GM21423 (cell line): ENCODE measurements around the gene CD58.

Experiments used
- ATAC-seq: cut with Tn5 transposase; IDR thresholded peaks from one replicate; pipeline ENCODE4 v1.9.1; 2021; ENCODE audit warnings: mild to moderate bottlenecking, moderate library complexity; ENCODE audit not compliant: unreplicated experiment

Gene CD58

GRCh38 chr1:116494353-116494692, 76.5 kb downstream of the CD58 start:
- no peak for ATAC-seq

- no peak for ATAC-seq
Measured at GRCh38 chr1:116493484-116494352, 77.1 kb downstream of the CD58 start.

- no peak for ATAC-seq
Measured at GRCh38 chr1:116493036-116493435, 77.8 kb downstream of the CD58 start.

GRCh38 chr1:116492358-116492811, 78.4 kb downstream of the CD58 start:
- no peak for ATAC-seq

DNA sequence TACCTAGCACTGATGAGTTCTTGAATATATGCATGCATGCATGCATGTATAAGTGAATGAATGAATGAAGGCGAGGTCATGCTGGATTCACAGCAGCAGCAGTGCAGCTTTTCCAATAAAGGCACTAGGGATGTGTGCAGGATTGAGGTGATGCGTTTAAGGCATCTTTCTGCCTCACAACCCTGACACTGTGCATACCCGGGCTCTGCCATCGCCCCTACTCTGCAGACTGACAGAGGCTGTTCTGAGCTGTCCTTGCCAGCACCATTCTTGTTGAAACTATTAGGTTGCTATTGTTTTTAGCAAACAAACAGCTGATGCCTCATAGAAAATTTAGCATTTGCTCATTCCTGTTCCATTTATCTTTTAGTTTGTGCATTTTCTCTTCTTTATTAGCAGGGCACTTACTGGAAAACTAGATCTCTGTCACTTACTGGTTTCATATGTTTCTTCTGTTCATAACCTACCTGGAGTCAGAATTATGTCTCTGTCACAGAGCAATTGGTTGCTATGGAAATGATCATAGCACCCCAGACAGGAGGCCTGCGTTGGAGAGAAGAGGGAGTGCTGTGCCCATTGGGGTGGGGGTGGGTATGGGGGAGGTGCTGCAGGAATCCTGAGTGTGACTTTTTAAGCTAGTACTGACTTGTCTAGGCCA, 79.0 kb downstream of the CD58 start:
- no peak for ATAC-seq

DNA sequence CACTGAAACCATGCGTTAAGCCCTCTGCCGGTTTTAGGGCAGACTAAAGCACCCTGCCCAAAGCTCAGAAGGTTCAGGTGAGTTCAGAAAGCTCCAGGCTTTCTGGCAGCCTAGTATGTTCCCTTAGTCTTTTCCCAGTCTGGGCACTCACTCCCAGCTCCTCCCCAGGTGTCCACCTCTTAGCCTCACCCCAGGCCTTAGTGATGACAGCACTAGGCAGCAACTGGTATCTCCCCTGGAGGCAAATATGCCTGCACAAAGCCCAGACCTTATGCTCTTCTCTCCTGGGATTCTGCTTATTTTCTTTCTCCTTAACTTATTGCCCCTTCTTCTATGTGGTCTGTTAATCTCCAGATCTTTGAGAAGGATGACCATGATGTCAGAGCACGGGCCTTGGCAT, 80.2 kb downstream of the CD58 start:
- ATAC-seq: no peak

- ATAC-seq: no peak
Measured at GRCh38 chr1:116489231-116489697, 81.6 kb downstream of the CD58 start.

DNA sequence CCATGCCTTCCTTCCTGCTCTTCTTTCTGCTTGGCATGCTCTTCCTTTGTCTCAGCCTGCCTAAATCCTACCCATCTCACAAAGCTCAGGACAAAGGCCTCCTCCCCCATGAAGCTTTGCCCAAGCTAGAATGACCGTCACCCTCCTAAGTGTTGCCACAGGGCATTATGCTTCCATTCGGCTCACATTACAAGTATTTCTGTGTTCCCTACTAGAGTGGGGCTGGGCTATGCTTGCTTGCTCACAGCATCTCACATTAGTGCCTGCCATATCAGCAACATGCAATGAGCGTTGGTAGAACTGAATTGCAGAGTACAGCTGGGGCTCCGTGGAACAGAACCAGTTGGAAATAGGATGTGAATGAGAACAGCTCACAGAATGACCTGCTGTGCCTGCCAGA, 82.8 kb downstream of the CD58 start:
- no peak for ATAC-seq

DNA sequence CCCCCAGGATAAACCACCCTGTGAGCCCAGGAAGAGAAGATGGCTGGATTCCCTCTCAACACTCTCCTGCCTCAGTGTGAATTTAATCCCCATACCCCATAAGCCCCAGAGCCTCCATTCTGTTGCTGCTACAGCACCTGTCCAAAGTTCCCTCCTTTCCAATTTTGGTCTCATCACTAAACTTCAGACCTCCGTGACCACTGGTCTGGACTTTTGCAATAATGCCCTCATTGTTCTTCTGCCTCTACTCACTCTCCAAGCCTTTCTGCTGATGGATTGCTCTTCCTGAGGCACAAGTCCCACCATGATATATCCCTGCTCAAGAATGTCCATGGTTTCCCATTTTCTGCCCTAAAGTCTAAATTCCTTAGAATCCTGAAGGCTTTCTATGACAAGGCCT, 83.2 kb downstream of the CD58 start:
- ATAC-seq: no peak

GRCh38 chr1:116487031-116487430, 83.8 kb downstream of the CD58 start:
- no peak for ATAC-seq

DNA sequence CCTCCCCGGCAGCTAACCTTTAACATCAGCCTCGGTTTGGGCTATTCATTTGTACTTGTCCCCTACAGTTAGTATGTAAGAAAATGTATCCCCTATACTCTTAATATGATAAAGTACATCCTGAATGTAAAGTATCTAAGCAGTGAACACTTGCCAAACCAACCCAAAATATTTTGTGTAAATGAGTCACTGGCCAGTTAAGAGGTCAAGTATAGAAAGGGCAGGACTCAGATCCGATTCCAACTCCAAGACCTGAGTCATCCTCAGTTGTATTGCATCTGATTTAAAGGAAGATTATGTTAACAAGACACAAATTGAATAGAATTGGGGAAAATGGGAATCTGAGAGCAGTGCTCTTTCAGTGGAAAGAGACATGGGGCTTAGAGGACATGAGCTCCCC, 84.4 kb downstream of the CD58 start:
- ATAC-seq: no peak

DNA sequence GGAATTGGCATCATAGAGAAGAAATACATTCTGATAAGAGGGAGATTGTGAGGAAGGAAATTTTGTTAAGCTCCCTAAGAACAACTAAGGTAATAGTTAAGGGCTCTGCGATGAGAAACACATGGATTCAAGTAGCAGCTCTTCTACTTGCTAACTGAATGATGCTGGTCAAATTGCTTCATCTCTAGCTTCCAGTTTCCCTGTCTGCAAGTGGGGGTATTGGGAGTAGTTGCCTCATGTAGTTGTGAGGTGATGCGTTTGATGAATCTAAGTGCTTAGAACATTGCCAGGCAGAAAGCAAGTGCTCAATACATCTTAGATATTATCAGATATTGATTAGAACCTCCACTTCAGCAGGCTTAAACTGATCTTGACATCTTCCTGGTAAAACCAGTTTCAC, 84.8 kb downstream of the CD58 start:
- ATAC-seq: no peak

GRCh38 chr1:116485071-116485735, 85.6 kb downstream of the CD58 start:
- ATAC-seq: peak; percentile 80

GRCh38 chr1:116483481-116484309, 87.1 kb downstream of the CD58 start:
- ATAC-seq: no peak

DNA sequence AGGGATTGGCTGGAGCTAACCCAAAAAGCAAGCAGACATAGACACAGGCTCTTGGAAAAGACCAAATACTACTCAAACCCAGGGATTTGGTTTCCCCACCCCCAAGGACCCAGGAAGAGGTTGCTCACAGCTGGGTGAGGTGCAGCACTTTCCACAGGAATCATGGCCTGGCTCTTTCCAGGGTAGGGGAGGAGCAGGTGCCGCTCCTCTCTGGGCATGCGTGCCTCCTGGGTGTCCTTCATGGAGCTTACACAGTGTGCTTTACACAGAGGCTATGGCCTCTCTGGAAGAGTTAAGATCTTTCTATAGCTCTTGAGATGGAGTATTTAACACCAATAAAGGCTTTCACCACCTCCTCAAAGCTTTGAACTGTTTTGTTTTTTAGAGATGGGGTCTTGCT, 88.3 kb downstream of the CD58 start:
- no peak for ATAC-seq

GRCh38 chr1:116481934-116482333, 88.9 kb downstream of the CD58 start:
- ATAC-seq: no peak

- no peak for ATAC-seq
Measured at GRCh38 chr1:116478621-116479020, 92.2 kb downstream of the CD58 start.

DNA sequence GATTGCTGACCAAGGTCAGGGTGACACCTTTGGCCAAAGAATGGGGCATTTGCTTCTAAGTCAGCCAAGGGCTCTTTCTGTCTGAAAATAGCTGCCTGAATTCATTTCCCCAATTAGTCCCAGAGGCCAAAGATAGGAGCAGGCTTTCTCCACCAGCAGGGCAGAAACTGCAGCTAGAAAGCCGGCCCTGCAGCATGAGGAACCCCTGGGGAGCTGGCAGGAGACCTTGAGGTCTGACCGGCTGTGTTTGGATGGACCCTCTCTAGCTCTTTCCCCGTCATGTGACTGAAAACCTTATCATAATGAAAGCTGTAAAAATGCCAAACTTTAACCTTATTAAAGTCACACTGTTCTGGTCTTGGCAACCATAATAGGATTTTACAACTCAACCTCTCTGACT, 93.4 kb downstream of the CD58 start:
- ATAC-seq: no peak

- ATAC-seq: no peak
Measured at GRCh38 chr1:116476321-116476720, 94.5 kb downstream of the CD58 start.

- ATAC-seq: no peak
Measured at GRCh38 chr1:116475850-116476218, 95.0 kb downstream of the CD58 start.
